H1 (cell line): ENCODE measurements around the gene SRRM3. TPM values are rescaled to one million over a fixed set of nuclear protein-coding genes. Genes with fewer than 3 reads are reported as not detected.

ENCODE experiments used
- CTCF ChIA-PET: fragments of 300-600 bp; sonication (Branson Sonifier 250); formaldehyde crosslinking; loops from one replicate; lab custom pipeline; 2021; ENCODE audit not compliant: partially characterized antibody; lab: Charles Lee
- POLR2A ChIA-PET: fragments of 300-600 bp; sonication (Branson Sonifier 250); formaldehyde crosslinking; loops from one replicate; lab custom pipeline; 2021; ENCODE audit warnings: inconsistent platforms; ENCODE audit not compliant: partially characterized antibody; lab: Charles Lee
- DNase-seq, 2 experiments: peaks; one replicate each; pipeline versions ENCODE4 v3.0.0 to v3.0.0-alpha.2; 2010 to 2022; ENCODE audit warnings: low spot score in 2 of 2, low read depth in 1 of 2, mixed read lengths in 1 of 2
- FAIRE-seq: peaks from 2 replicates; lab custom pipeline; 2011; peaks lifted over from hg19 to GRCh38; lab: Jason Lieb, UNC
- H2AFZ ChIP-seq: 2 replicates; pipeline ENCODE4 v1.8.1; 2012; ENCODE audit warnings: low read length, inconsistent platforms
- H2AK5ac ChIP-seq: 2 replicates; pipeline ENCODE4 v1.6.1; 2013; ENCODE audit warnings: low read depth, low read length
- H2BK120ac ChIP-seq: replicated peaks from 2 replicates; pipeline ENCODE3; 2013; ENCODE audit warnings: low read depth, low read length, inconsistent platforms
- H2BK12ac ChIP-seq: 2 replicates; pipeline ENCODE4 v1.6.1; 2013; ENCODE audit warnings: low read depth, low read length
- H2BK15ac ChIP-seq: 2 replicates; pipeline ENCODE4 v1.6.1; 2013; ENCODE audit warnings: low read length
- H2BK20ac ChIP-seq: 2 replicates; pipeline ENCODE4 v1.6.1; 2013; ENCODE audit warnings: low read length
- H2BK5ac ChIP-seq: 2 replicates; pipeline ENCODE4 v1.6.1; 2013; ENCODE audit warnings: low read depth, low read length
- H3K14ac ChIP-seq: 2 replicates; pipeline ENCODE4 v1.6.1; 2013; ENCODE audit warnings: inconsistent platforms; ENCODE audit not compliant: insufficient read length
- H3K18ac ChIP-seq: 2 replicates; pipeline ENCODE4 v1.6.1; 2013; ENCODE audit warnings: low read length; ENCODE audit errors: extremely low read depth
- H3K23ac ChIP-seq: 2 replicates; pipeline ENCODE4 v1.6.1; 2013; ENCODE audit warnings: inconsistent platforms; ENCODE audit not compliant: insufficient read length
- H3K23me2 ChIP-seq: 2 replicates; pipeline ENCODE4 v1.6.1; 2013; ENCODE audit warnings: low read depth, low read length
- H3K27ac ChIP-seq: 2 replicates; pipeline ENCODE4 v1.6.1; 2011; ENCODE audit warnings: low read depth, low read length, inconsistent platforms
- H3K27me3 ChIP-seq, 4 experiments: replicated peaks in 1 of 4; 1 replicate in 1 of 4; 2 replicates in 3 of 4; pipeline versions ENCODE4 v1.6.1 to v1.8.1; 2011 to 2013; ENCODE audit warnings: low read length in 3 of 4, mild to moderate bottlenecking in 3 of 4, inconsistent platforms in 2 of 4, mixed read lengths in 2 of 4, moderate library complexity in 1 of 4; ENCODE audit not compliant: control insufficient read depth in 3 of 4, insufficient read depth in 3 of 4; ENCODE audit errors: extremely low read depth in 1 of 4
- H3K36me3 ChIP-seq, 4 experiments: 2 replicates each; pipeline versions ENCODE4 v1.6.1 to v1.8.1; 2011 to 2013; ENCODE audit warnings: mild to moderate bottlenecking in 4 of 4, low read length in 3 of 4, moderate library complexity in 2 of 4, control low read depth in 1 of 4, inconsistent platforms in 1 of 4; ENCODE audit not compliant: insufficient read depth in 4 of 4, control insufficient read depth in 2 of 4
- H3K4ac ChIP-seq: replicated peaks from 2 replicates; pipeline ENCODE3; 2013; ENCODE audit warnings: low read length, low read depth, mixed read lengths, inconsistent platforms; ENCODE audit not compliant: insufficient read length
- H3K4me1 ChIP-seq, 4 experiments: replicated peaks in 1 of 4; 1 replicate in 1 of 4; 2 replicates in 3 of 4; pipeline versions ENCODE4 v1.6.1 to v1.8.1; 2011 to 2013; ENCODE audit warnings: low read length in 3 of 4, inconsistent platforms in 2 of 4, mixed read lengths in 1 of 4; ENCODE audit not compliant: insufficient read depth in 4 of 4, control insufficient read depth in 3 of 4
- H3K4me2 ChIP-seq, 2 experiments: 2 replicates each; pipeline versions ENCODE4 v1.6.1 to v1.8.1; 2011 to 2013; ENCODE audit warnings: low read depth in 2 of 2, low read length in 2 of 2, control low read depth in 1 of 2, inconsistent platforms in 1 of 2, mild to moderate bottlenecking in 1 of 2; ENCODE audit not compliant: insufficient read depth in 1 of 2
- H3K4me3 ChIP-seq, 4 experiments: fragments of 200-600, 300-600 bp in 1 of 4; sonication (generic), shearing (Covaris generic), sonication (Bioruptor Twin) in 1 of 4; 2 replicates each; pipeline versions ENCODE4 v1.5.1 to v1.8.1; 2011 to 2016; ENCODE audit warnings: low read length in 4 of 4, low read depth in 3 of 4, control low read depth in 2 of 4, inconsistent platforms in 2 of 4, mild to moderate bottlenecking in 2 of 4, mixed read lengths in 1 of 4, moderate library complexity in 1 of 4; ENCODE audit not compliant: insufficient read depth in 2 of 4; ENCODE audit errors: extremely low read depth in 1 of 4
- H3K56ac ChIP-seq: replicated peaks from 2 replicates; pipeline ENCODE3; 2013; ENCODE audit warnings: low read depth, mild to moderate bottlenecking, mixed read lengths, low read length, inconsistent platforms; ENCODE audit not compliant: insufficient read length
- H3K79me1 ChIP-seq: 2 replicates; pipeline ENCODE4 v1.6.1; 2013; ENCODE audit warnings: low read depth, low read length, control low read depth
- H3K79me2 ChIP-seq, 2 experiments: 2 replicates each; pipeline versions ENCODE4 v1.6.1 to v1.8.1; 2012 to 2013; ENCODE audit warnings: low read length in 2 of 2, mild to moderate bottlenecking in 2 of 2, inconsistent platforms in 1 of 2; ENCODE audit not compliant: insufficient read depth in 2 of 2, control insufficient read depth in 1 of 2
- H3K9ac ChIP-seq, 4 experiments: replicated peaks in 1 of 4; 1 replicate in 1 of 4; 2 replicates in 3 of 4; pipeline versions ENCODE4 v1.6.1 to v1.8.1; 2011 to 2013; ENCODE audit warnings: low read depth in 3 of 4, low read length in 3 of 4, control low read depth in 2 of 4, mild to moderate bottlenecking in 2 of 4, moderate library complexity in 2 of 4, inconsistent platforms in 1 of 4; ENCODE audit errors: extremely low read depth in 1 of 4
- H3K9me3 ChIP-seq, 2 experiments: 2 replicates each; pipeline versions ENCODE4 v1.6.1 to v1.8.1; 2012 to 2013; ENCODE audit warnings: mild to moderate bottlenecking in 2 of 2, moderate library complexity in 2 of 2, control low read depth in 1 of 2, inconsistent platforms in 1 of 2, low read depth in 1 of 2, low read length in 1 of 2, mixed read lengths in 1 of 2; ENCODE audit not compliant: insufficient read depth in 2 of 2
- H4K20me1 ChIP-seq, 2 experiments: replicated peaks in 1 of 2; 2 replicates each; pipeline versions ENCODE3 to v1.8.1; 2011 to 2013; ENCODE audit warnings: inconsistent platforms in 2 of 2, low read length in 2 of 2, mild to moderate bottlenecking in 1 of 2; ENCODE audit not compliant: insufficient read depth in 2 of 2, control insufficient read depth in 1 of 2
- H4K5ac ChIP-seq: 2 replicates; pipeline ENCODE4 v1.6.1; 2013; ENCODE audit warnings: low read length, low read depth, mixed read lengths, inconsistent platforms; ENCODE audit not compliant: insufficient read length
- H4K8ac ChIP-seq: 2 replicates; pipeline ENCODE4 v1.8.0; 2013; ENCODE audit warnings: mild to moderate bottlenecking, moderate library complexity, low read length, inconsistent platforms; ENCODE audit not compliant: insufficient read depth; ENCODE audit errors: extremely low read depth
- H4K91ac ChIP-seq: replicated peaks from 2 replicates; pipeline ENCODE3; 2013; ENCODE audit warnings: low read length, mixed read lengths, inconsistent platforms; ENCODE audit not compliant: insufficient read length
- KDM1A ChIP-seq: fragments of 200-600, 300-600 bp; sonication (generic); IDR thresholded peaks from 2 replicates; pipeline ENCODE4 v1.7.1; 2016; ENCODE audit warnings: mild to moderate bottlenecking, low read length, borderline replicate concordance
- TCF12 ChIP-seq: IDR thresholded peaks from 2 replicates; pipeline ENCODE4 v1.6.1; 2011; ENCODE audit warnings: low read depth, mild to moderate bottlenecking, low read length
- WGBS, 2 experiments: shearing (Covaris generic) in 1 of 2; methylation state at CpG; one replicate each; pipeline versions ENCODE4 v1.1.6 to v1.1.7; 2013 to 2015; ENCODE audit warnings: low lambda C conversion rate in 2 of 2, mixed read lengths in 2 of 2, inconsistent platforms in 1 of 2, low coverage in 1 of 2, missing lambda C conversion rate in 1 of 2; ENCODE audit not compliant: insufficient replicate concordance in 2 of 2, insufficient coverage in 1 of 2, insufficient read length in 1 of 2; ENCODE audit errors: extremely low coverage in 1 of 2, missing lambda C conversion rate in 1 of 2; 5-methylcytosine and 5-hydroxymethylcytosine counted together
- polyA plus RNA-seq, 7 experiments: library from polyadenylated mRNA; depleted of rRNA in 3 of 7; stranded (reverse) in 5 of 7; unstranded in 2 of 7; fragments of >200 nt in 5 of 7; fragments of 200-250 nt in 2 of 7; gene quantifications; 1 replicate in 5 of 7; 2 replicates in 1 of 7; 4 replicates in 1 of 7; pipeline versions ENCODE4 v1.2.1 to v1.2.3, GENCODE V29; 2011 to 2013; ENCODE audit warnings: missing spikeins in 2 of 7, mixed read lengths in 2 of 7
- total RNA-seq: library from RNA; stranded (reverse); fragmentation: NEBNext Ultra II Directional; extraction: Animal tissue kit (Norgen Biotek cat#: 25700); gene quantifications from 2 replicates; pipeline ENCODE4 v1.2.1, GENCODE V29; 2021

The SRRM3 gene
- total and polyA plus RNA-seq, 2 of the 8 experiments (the other 6 are each of a cell fraction or from before 2014, with no cell fraction given), result 10.4 to 17.4 TPM

DNA sequence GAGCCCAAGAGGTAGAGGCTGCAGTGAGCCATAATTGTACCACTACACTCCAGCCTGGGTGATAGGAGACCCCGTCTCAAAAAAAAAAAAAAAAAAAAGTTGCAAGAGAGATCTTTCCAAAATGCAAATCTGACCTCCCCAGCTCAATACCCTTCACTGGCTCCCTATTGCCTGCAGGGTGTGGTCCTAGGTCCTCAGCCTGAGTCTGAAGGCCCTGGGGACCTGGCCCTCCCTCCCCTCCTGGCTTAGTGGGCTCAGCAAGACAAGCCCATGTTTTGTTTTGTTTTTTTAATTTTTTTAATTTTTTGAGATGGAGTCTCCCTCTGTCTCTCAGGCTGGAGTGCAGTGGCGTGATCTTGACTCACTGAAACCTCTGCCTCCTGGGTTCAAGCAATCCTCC is 20.6 kb downstream of the SRRM3 start:
- H3K56ac ChIP-seq, result no peak overlapping the region
- no peaks in the 10 kb centered on the region for H4K20me1 ChIP-seq
- H4K91ac ChIP-seq, result no peak overlapping the region
- H3K4me1 ChIP-seq, result peaks cover 19 to 41% (median 22%) of the 10 kb centered on the region in 4 experiments
- H2AFZ ChIP-seq, result no peak overlapping the region
- no peak overlapping the region for H2BK120ac ChIP-seq
- 0 out of 2 replicates have a peak overlapping the region, but pooled peaks have one; percentile 44 for H2AK5ac ChIP-seq
- no peaks in the 10 kb centered on the region for H3K79me1 ChIP-seq
- no peak overlapping the region for H3K27ac ChIP-seq
- no peak overlapping the region; a peak in 1 of 4 replicates for H3K4me2 ChIP-seq
- H2BK12ac ChIP-seq, result no peak overlapping the region
- H3K18ac ChIP-seq, result no peak overlapping the region
- no peaks in the 10 kb centered on the region for H3K27me3 ChIP-seq
- no peak overlapping the region for H3K4me3 ChIP-seq
- no peaks in the 10 kb centered on the region for H3K9me3 ChIP-seq
- H3K9ac ChIP-seq, result no peak overlapping the region
- no peak overlapping the region for H3K23ac ChIP-seq
- H3K36me3 ChIP-seq, result no peaks in the 10 kb centered on the region
- DNase-seq, result no peak
- POLR2A ChIA-PET, result interaction anchor here (0.7 to 6.4 kb wide), 7 partner anchors 12 to 138 kb away, joined by 3 to 41 read pairs (median 5); partner anchors contain the start of gene SRRM3
- no peak overlapping the region for H4K5ac ChIP-seq
- no peaks in the 10 kb centered on the region for H3K79me2 ChIP-seq
- no peak overlapping the region for H3K4ac ChIP-seq
- H2BK5ac ChIP-seq, result 0 out of 2 replicates have a peak overlapping the region, but pooled peaks have one; percentile 56
- H2BK20ac ChIP-seq, result 0 out of 2 replicates have a peak overlapping the region, but pooled peaks have one; percentile 87
- FAIRE-seq, result no peak
- TF ChIP-seq TCF12 (no peak), KDM1A (peak; percentile 67; the same call in 1 of the 2 replicates)
- TF ChIP-seq, all 59 proteins: peak for 1
- CTCF ChIA-PET, result interaction anchor here (0.6 to 5.7 kb wide), 10 partner anchors 9 to 91 kb away, joined by 3 to 41 read pairs (median 6); partner anchors contain the start of gene SRRM3
- Histone ChIP-seq H3K23me2 (no peaks in the 10 kb centered on the region), H3K14ac (no peak overlapping the region), H2BK15ac (peak overlapping the region; percentile 53; the same call in 1 of the 2 replicates), H4K8ac (no peak overlapping the region)
- 93% methylated on average over 2 of the region's 2 CpGs; no CpG with 5 or more reads in 1 of the 2 experiments for whole genome bisulfite sequencing, 2 experiments
